Measurements from ENCODE around the gene FNBP1.

Gene FNBP1

DNA sequence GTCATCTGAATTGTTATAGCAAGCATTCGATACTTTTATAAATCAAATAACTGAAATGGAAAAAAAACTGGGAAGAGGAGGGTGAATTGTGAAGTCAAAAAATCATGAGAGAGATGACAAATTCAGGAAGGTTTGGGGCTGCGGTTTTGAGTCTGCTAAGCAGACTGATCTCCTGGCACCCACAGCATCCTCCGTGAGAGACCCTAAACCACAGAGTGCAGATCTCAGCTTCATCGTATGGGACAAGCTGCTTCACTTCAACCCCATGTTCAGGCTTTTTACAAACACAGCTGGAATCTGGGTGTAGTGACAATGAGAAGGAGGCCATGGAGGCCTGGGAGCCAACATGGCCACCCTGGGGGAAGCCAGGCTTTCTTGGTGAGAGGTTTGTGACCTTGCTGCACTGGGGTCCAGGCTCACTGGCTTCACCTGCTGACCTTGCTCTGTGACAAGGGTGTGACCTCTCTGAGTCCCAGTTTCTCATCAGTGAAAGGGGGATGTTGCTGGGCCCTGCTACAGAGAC lies 188.3 kb downstream of the FNBP1 start:
- DNase-seq (ENCODE audit: low read depth): no peak

GRCh38 chr9:129853614-129854013 lies 189.4 kb downstream of the FNBP1 start:
- no peak for DNase-seq (ENCODE audit: low read depth)

DNA sequence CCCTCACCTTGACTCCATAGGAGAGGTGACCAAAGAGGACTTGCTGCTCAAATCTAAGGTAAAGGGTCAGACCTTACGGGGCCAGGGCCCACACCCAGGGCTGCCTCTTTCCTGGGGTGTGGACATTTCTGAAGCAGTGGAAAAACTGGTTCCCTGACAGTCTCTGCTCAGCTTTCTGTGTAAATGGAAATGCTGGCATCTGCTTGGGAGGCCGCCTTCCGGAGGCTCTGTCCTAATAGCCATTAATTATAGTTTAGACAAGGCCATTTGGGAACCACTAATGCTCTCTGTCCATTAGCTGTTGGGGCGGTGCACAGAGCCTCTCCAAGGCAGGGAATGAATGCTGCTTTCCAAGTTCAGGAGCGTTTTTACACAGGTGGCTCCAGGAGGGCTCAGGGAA lies 190.4 kb downstream of the FNBP1 start:
- no peak for DNase-seq (ENCODE audit: low read depth)

GRCh38 chr9:129851821-129852220 lies 191.2 kb downstream of the FNBP1 start:
- DNase-seq (ENCODE audit: low read depth): no peak

DNA sequence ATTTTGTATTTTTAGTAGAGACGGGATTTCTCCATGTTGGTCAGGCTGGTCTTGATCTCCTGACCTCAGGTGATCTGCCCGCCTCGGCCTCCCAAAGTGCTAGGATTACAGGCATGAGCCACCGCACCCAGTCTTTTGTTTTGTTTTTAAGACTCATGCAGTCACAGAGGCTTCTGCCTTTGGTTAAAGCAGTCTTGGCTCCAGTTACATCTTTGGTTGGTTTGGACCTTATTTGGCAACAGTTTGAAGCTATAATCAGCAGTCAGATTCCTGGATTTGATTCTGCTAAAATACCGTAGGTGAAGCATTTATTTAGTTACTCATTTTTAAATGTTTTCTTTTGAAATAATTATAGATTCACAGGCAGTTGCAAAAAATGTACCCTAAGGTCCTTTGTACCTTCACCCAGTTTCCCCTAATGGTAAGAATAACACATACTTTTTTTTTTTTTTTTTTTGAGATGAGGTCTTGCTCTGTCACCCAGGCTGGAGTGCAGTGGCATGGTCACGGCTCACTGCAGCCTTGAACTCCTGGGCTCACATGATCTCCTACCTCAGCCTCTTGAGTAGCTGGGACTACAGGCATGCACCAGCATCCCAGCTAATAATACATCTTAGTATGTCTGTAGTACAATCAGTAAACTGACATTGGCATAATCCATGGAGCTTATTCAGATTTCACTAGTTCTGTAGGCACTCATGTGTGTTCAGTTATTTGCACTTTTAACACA lies 192.0 kb downstream of the FNBP1 start:
- no peak for DNase-seq (ENCODE audit: low read depth)

DNA sequence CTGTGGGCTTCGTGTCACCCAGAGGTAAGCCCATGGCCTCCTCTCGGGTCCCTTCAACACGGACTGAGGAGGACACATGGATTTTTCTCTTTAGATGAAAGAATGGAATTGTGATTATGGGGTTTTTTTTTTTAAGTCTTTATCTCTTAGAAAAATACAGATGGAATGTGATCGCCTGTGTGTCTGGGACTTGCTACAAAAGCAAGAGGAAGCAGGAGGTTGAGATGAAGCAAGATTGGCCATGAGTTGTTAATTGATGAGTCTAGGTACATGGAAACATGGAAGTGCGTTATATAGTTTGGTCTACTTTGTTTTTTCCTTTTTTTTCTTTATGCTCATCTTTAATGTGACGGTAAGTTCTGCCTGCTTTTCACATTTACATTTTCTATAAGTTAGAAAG lies 193.1 kb downstream of the FNBP1 start:
- DNase-seq (ENCODE audit: low read depth): no peak

DNA sequence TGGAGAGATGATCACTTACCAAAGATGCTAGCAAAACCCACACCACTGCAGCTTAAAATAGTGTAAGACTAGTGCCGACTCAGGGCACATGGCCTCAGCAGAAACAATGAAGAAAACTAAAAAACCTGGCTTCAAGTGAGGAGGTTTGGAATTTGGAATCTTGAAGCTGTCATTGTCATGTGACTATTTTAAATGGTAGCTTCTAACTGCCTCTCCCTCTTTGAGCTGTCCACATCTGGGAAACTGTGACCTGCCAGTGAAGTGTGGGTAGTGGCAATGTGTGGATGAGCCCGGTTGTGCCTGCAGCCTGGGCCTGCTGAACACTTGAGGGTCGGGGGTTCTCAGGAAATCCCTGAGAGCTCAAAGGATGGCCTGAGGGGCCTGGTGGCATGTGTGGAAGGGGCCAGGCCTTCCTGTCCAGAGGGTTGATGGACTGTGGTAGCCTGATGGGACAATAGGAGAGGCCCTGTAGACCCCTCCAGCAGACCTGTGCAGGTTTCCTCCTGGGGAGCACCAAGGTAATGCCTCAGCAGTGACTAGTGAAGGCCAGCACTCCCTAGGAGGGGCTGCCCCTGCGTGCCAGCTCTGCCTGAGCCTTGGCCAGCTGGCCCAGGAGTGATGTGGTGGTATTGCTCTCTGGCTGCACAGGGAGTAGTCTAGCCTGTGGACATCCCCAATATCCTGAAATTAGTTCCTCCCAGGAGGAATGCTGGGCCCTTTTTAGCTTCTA lies 194.1 kb downstream of the FNBP1 start:
- no peak for DNase-seq (ENCODE audit: low read depth)

DNA sequence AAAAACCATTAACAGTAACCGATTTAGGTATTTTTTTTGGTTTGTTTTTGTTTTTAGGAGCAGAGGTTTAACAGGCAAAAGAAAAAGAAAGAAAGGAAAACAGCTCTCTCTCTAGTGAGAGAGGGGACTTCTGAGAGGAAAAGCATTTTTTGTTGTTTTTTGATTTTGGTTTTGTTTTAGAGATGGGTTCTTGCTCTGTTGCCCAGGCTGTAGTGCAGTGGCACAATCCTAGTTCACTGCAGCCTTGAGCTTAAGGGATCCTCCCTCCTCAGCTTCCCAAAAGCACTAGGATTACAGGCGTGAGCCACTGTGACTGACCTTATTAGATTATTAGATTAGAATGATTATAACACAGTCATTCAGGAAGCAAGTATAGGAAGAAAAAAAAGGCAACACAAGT lies 197.6 kb downstream of the FNBP1 start:
- no peak for DNase-seq (ENCODE audit: low read depth)

GRCh38 chr9:129841071-129841470 lies 201.9 kb downstream of the FNBP1 start:
- DNase-seq (ENCODE audit: low read depth): no peak

DNA sequence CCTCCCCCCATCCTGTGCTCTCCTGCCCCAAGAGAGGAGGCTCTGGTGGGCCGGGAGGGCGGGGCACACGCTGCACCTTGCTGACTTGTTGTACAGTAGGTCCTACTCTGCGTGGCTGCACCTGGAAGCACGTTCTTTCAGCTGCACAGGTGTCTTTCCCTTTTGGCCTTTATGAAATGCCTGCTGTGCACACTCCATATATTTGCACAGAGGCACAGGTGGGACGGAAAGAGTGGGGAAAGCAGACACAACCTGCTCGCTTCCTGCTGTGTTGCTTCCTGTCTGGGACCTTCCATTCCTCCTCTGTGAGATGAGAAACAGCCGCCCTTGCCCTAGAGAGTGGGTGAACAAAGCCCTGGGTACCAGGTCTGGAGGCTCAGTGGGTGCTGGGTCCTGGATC lies 203.0 kb downstream of the FNBP1 start:
- no peak for DNase-seq (ENCODE audit: low read depth)

GRCh38 chr9:129839324-129840023 lies 203.5 kb downstream of the FNBP1 start:
- no peak for DNase-seq (ENCODE audit: low read depth)

GRCh38 chr9:129838707-129839259 lies 204.2 kb downstream of the FNBP1 start:
- no peak for DNase-seq (ENCODE audit: low read depth)
